Thyroid gland (tissue), 4 donors: ENCODE results near the gene MIA2.

ENCODE experiments used
- POLR2A ChIP-seq, 2 donors: fragments of 450-650 bp; IDR thresholded peaks; one replicate each; pipeline ENCODE4 v1.6.1; 2017; ENCODE audit warnings: antibody characterized with exemption in 2 of 2, mild to moderate bottlenecking in 2 of 2, moderate library complexity in 1 of 2
- TF ChIP-seq, protein P1 (sequence below), 6 experiments: fragments of 200-600 bp in 3 of 6; fragments of 450-650 bp in 3 of 6; sonication (generic) in 3 of 6; IDR thresholded peaks; one replicate each; pipeline ENCODE4 v1.5.1; 2016 to 2019; ENCODE audit warnings: antibody characterized with exemption in 6 of 6, mild to moderate bottlenecking in 2 of 6, inconsistent platforms in 1 of 6, moderate library complexity in 1 of 6

DNA sequence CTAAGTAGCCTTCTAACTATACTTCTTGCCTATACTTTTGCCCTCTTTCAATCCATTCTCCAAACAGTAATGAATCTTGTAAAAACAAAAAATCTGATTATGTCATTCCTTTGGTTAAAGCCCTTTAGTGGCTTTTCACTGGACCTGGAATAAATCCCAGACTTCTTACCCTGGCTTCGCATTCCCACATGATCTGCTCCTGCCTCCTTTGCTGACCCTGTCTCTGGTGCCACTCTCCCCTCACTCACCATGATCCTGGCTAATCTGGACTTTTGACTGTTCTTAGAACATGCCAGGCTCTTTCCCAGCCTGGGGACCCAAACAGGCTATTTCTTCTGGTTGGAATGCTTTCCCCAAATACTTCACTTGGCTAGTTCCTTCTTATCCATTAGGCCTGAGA is 7.9 kb downstream of the MIA2 start:
- TF ChIP-seq POLR2A (IDR thresholded peaks at IDR 0.05) = no peak
- TF ChIP-seq, protein P1, sequence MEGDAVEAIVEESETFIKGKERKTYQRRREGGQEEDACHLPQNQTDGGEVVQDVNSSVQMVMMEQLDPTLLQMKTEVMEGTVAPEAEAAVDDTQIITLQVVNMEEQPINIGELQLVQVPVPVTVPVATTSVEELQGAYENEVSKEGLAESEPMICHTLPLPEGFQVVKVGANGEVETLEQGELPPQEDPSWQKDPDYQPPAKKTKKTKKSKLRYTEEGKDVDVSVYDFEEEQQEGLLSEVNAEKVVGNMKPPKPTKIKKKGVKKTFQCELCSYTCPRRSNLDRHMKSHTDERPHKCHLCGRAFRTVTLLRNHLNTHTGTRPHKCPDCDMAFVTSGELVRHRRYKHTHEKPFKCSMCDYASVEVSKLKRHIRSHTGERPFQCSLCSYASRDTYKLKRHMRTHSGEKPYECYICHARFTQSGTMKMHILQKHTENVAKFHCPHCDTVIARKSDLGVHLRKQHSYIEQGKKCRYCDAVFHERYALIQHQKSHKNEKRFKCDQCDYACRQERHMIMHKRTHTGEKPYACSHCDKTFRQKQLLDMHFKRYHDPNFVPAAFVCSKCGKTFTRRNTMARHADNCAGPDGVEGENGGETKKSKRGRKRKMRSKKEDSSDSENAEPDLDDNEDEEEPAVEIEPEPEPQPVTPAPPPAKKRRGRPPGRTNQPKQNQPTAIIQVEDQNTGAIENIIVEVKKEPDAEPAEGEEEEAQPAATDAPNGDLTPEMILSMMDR (IDR thresholded peaks at IDR 0.05) = no peak
